Duodenal mucosa (tissue), 2 donors: ENCODE results near the gene LMF1.
A peak's percentile ranks its signal among the peaks of the same experiment; 100 is the strongest.

Experiments used
- H3K27ac ChIP-seq: one replicate; pipeline ENCODE4 v1.7.0; 2013; ENCODE audit warnings: low read depth, low read length
- H3K27me3 ChIP-seq, 2 donors: one replicate each; pipeline ENCODE4 v1.7.0; 2013; ENCODE audit warnings: low read length in 2 of 2, control low read depth in 1 of 2; ENCODE audit not compliant: insufficient read depth in 2 of 2, control insufficient read depth in 1 of 2
- H3K36me3 ChIP-seq, 2 donors: one replicate each; pipeline ENCODE4 v1.7.0; 2013; ENCODE audit warnings: low read length in 2 of 2, control low read depth in 1 of 2; ENCODE audit not compliant: insufficient read depth in 2 of 2, control insufficient read depth in 1 of 2
- H3K4me1 ChIP-seq, 2 donors: one replicate each; pipeline ENCODE4 v1.7.0; 2013; ENCODE audit warnings: low read length in 2 of 2, control low read depth in 1 of 2; ENCODE audit not compliant: insufficient read depth in 2 of 2, control insufficient read depth in 1 of 2
- H3K4me3 ChIP-seq, 2 donors: one replicate each; pipeline ENCODE4 v1.7.0; 2013; ENCODE audit warnings: low read length in 2 of 2, low read depth in 1 of 2
- H3K9ac ChIP-seq, 2 donors: one replicate each; pipeline ENCODE4 v1.7.0; 2013; ENCODE audit warnings: low read length in 2 of 2, low read depth in 1 of 2
- H3K9me3 ChIP-seq, 2 donors: one replicate each; pipeline ENCODE4 v1.7.0; 2013; ENCODE audit warnings: low read length in 2 of 2, control low read depth in 1 of 2; ENCODE audit not compliant: control insufficient read depth in 1 of 2

LMF1 gene

GRCh38 chr16:924063-924462 is 46.7 kb downstream of the LMF1 start:
- H3K27ac ChIP-seq = no peak overlapping the region
- H3K9ac ChIP-seq = no peak overlapping the region
- no peaks in the 10 kb centered on the region for H3K27me3 ChIP-seq
- peaks cover 9 to 10% of the 10 kb centered on the region in 2 donors for H3K9me3 ChIP-seq
- no peak overlapping the region for H3K4me3 ChIP-seq
- H3K4me1 ChIP-seq = no peaks in the 10 kb centered on the region
- H3K36me3 ChIP-seq = peaks cover 8 to 13% of the 10 kb centered on the region in 2 donors

GRCh38 chr16:923184-923583 is 47.6 kb downstream of the LMF1 start:
- H3K27ac ChIP-seq = no peak overlapping the region
- H3K27me3 ChIP-seq = no peaks in the 10 kb centered on the region
- no peak overlapping the region for H3K9ac ChIP-seq
- no peak overlapping the region for H3K4me3 ChIP-seq
- H3K36me3 ChIP-seq = peaks cover 8 to 13% of the 10 kb centered on the region in 2 donors
- peaks cover 9 to 10% of the 10 kb centered on the region in 2 donors for H3K9me3 ChIP-seq
- no peaks in the 10 kb centered on the region for H3K4me1 ChIP-seq

GRCh38 chr16:922051-922450 is 48.7 kb downstream of the LMF1 start:
- Histone ChIP-seq H3K4me1 (no peaks in the 10 kb centered on the region), H3K36me3 (peaks cover 8 to 13% of the 10 kb centered on the region in 2 donors), H3K9me3 (peaks cover 9 to 10% of the 10 kb centered on the region in 2 donors)

GRCh38 chr16:921321-921905 is 49.4 kb downstream of the LMF1 start:
- H3K4me1 ChIP-seq = no peaks in the 10 kb centered on the region
- H3K27me3 ChIP-seq = no peaks in the 10 kb centered on the region
- peaks cover 7 to 13% of the 10 kb centered on the region in 2 donors for H3K36me3 ChIP-seq
- no peak overlapping the region for H3K9ac ChIP-seq
- H3K27ac ChIP-seq = no peak overlapping the region
- peaks cover 9 to 10% of the 10 kb centered on the region in 2 donors for H3K9me3 ChIP-seq
- no peak overlapping the region for H3K4me3 ChIP-seq

More at GRCh38 chr16:922051-922450, 48.7 kb downstream of the LMF1 start:
- no peak overlapping the region for H3K27ac ChIP-seq
- no peak overlapping the region for H3K9ac ChIP-seq
- H3K4me3 ChIP-seq = no peak overlapping the region
- H3K27me3 ChIP-seq = no peaks in the 10 kb centered on the region

GRCh38 chr16:920717-921116 is 50.1 kb downstream of the LMF1 start:
- Histone ChIP-seq H3K4me3 (no peak overlapping the region), H3K4me1 (no peaks in the 10 kb centered on the region), H3K27ac (no peak overlapping the region), H3K27me3 (no peaks in the 10 kb centered on the region), H3K36me3 (peaks cover under 1 to 7% of the 10 kb centered on the region in 2 donors), H3K9me3 (peaks cover 3 to 4% of the 10 kb centered on the region in 2 donors), H3K9ac (no peak overlapping the region)

- Histone ChIP-seq H3K4me3 (no peak overlapping the region), H3K27ac (peak overlapping the region; percentile 50), H3K4me1 (no peaks in the 10 kb centered on the region), H3K9ac (no peak overlapping the region), H3K9me3 (peaks cover 3 to 4% of the 10 kb centered on the region in 2 donors), H3K27me3 (no peaks in the 10 kb centered on the region), H3K36me3 (peaks cover 0 to 7% of the 10 kb centered on the region in 2 donors)
These were observed 50.6 kb downstream of the LMF1 start for GRCh38 chr16:920051-920681.

GRCh38 chr16:919658-920050 is 51.1 kb downstream of the LMF1 start:
- Histone ChIP-seq H3K27me3 (no peaks in the 10 kb centered on the region), H3K9ac (no peak overlapping the region), H3K9me3 (peaks cover 3 to 4% of the 10 kb centered on the region in 2 donors), H3K4me1 (no peaks in the 10 kb centered on the region), H3K4me3 (no peak overlapping the region), H3K27ac (no peak overlapping the region), H3K36me3 (peaks cover 0 to 7% of the 10 kb centered on the region in 2 donors)

- Histone ChIP-seq H3K27ac (no peak overlapping the region), H3K4me1 (no peaks in the 10 kb centered on the region), H3K9ac (no peak overlapping the region), H3K27me3 (no peaks in the 10 kb centered on the region), H3K9me3 (peaks cover 3 to 4% of the 10 kb centered on the region in 2 donors), H3K4me3 (no peak overlapping the region), H3K36me3 (peaks cover 0 to 7% of the 10 kb centered on the region in 2 donors)
These were observed 51.8 kb downstream of the LMF1 start for GRCh38 chr16:918741-919657.

GRCh38 chr16:918068-918467 is 52.7 kb downstream of the LMF1 start:
- Histone ChIP-seq H3K36me3 (peaks cover 0 to 3% of the 10 kb centered on the region in 2 donors), H3K4me1 (no peaks in the 10 kb centered on the region), H3K9ac (no peak overlapping the region), H3K4me3 (no peak overlapping the region), H3K27me3 (no peaks in the 10 kb centered on the region), H3K27ac (no peak overlapping the region), H3K9me3 (peaks cover 0 to 1% of the 10 kb centered on the region in 2 donors)

- no peak overlapping the region for H3K27ac ChIP-seq
- no peak overlapping the region for H3K4me3 ChIP-seq
- H3K36me3 ChIP-seq = no peaks in the 10 kb centered on the region
- H3K9ac ChIP-seq = no peak overlapping the region
- no peaks in the 10 kb centered on the region for H3K9me3 ChIP-seq
- no peaks in the 10 kb centered on the region for H3K4me1 ChIP-seq
- no peaks in the 10 kb centered on the region for H3K27me3 ChIP-seq
These were observed 53.2 kb downstream of the LMF1 start for GRCh38 chr16:917591-918061.
